HepG2 (cell line): Measurements from ENCODE around the gene FANCM. TPM values are rescaled to one million over a fixed set of nuclear protein-coding genes. Genes with fewer than 3 reads are reported as not detected.

ENCODE experiments used
- ARNT2 ChIP-seq: sonication (generic); formaldehyde crosslinking; IDR thresholded peaks from 2 replicates; pipeline ENCODE4 v1.8.0; 2022; ENCODE audit warnings: mild to moderate bottlenecking, low read depth, missing genetic modification reagents, moderate library complexity
- DNMT1 ChIP-seq: sonication (generic); formaldehyde crosslinking; IDR thresholded peaks from 2 replicates; pipeline ENCODE4 v1.5.1; 2020; ENCODE audit warnings: mild to moderate bottlenecking, missing genetic modification reagents
- FOXO1 ChIP-seq: sonication (generic); formaldehyde crosslinking; IDR thresholded peaks from 2 replicates; pipeline ENCODE4 v1.4.0; 2020; ENCODE audit warnings: missing genetic modification reagents
- HOXA5 ChIP-seq: sonication (generic); formaldehyde crosslinking; IDR thresholded peaks from 2 replicates; pipeline ENCODE4 v1.4.0; 2020; ENCODE audit warnings: missing genetic modification reagents
- IKZF1 ChIP-seq: fragments of 450-650 bp; IDR thresholded peaks from 2 replicates; pipeline ENCODE4 v1.7.1; 2016
- IKZF4 ChIP-seq: sonication (generic); formaldehyde crosslinking; IDR thresholded peaks from 2 replicates; pipeline ENCODE4 v1.5.1; 2020; ENCODE audit warnings: borderline replicate concordance, mild to moderate bottlenecking, low read depth, missing genetic modification reagents; ENCODE audit errors: not compliant biosample characterization
- MED8 ChIP-seq: sonication (generic); formaldehyde crosslinking; IDR thresholded peaks from 2 replicates; pipeline ENCODE4 v1.8.1; 2023; ENCODE audit warnings: mild to moderate bottlenecking, missing genetic modification reagents; ENCODE audit not compliant: insufficient replicate concordance
- POLR2AphosphoS2 ChIP-seq: IDR thresholded peaks from 2 replicates; pipeline ENCODE4 v1.6.1; 2011; ENCODE audit warnings: low read depth, low read length, improper control_type of control experiment
- PRPF4 ChIP-seq: fragments of 200-400 bp; formaldehyde crosslinking; IDR thresholded peaks from 2 replicates; pipeline ENCODE4 v1.6.1; 2016; ENCODE audit warnings: low read length, low read depth; ENCODE audit not compliant: poor library complexity, severe bottlenecking
- PTBP1 ChIP-seq: fragments of 200-400 bp; formaldehyde crosslinking; IDR thresholded peaks from 2 replicates; pipeline ENCODE4 v1.6.1; 2018; ENCODE audit warnings: low read length, low read depth; ENCODE audit not compliant: poor library complexity, severe bottlenecking
- SOX13 ChIP-seq, 3 experiments: fragments of 450-650 bp in 1 of 3; sonication (generic) in 1 of 3; formaldehyde crosslinking in 1 of 3; IDR thresholded peaks in 2 of 3; conservative IDR thresholded peaks in 1 of 3; 2 replicates each; pipeline versions ENCODE4 v1.5.0 to v1.6.1; 2016 to 2020; ENCODE audit warnings: antibody characterized with exemption in 1 of 3, mild to moderate bottlenecking in 1 of 3, missing compliant biosample characterization in 1 of 3, missing genetic modification reagents in 1 of 3, moderate library complexity in 1 of 3
- ZBTB38 ChIP-seq: sonication (generic); formaldehyde crosslinking; IDR thresholded peaks from 2 replicates; pipeline ENCODE4 v1.5.1; 2020; ENCODE audit warnings: mild to moderate bottlenecking, missing genetic modification reagents
- ZNF143 ChIP-seq: sonication (generic); formaldehyde crosslinking; IDR thresholded peaks from 2 replicates; pipeline ENCODE4 v1.4.0; 2020; ENCODE audit warnings: missing genetic modification reagents
- ZNF569 ChIP-seq: sonication (generic); formaldehyde crosslinking; IDR thresholded peaks from 2 replicates; pipeline ENCODE4 v1.5.0; 2020; ENCODE audit warnings: mild to moderate bottlenecking, missing genetic modification reagents, moderate library complexity, borderline replicate concordance
- ZNF616 ChIP-seq: sonication (generic); formaldehyde crosslinking; IDR thresholded peaks from 2 replicates; pipeline ENCODE4 v1.5.0; 2020; ENCODE audit warnings: low read depth, mild to moderate bottlenecking, missing genetic modification reagents
- polyA plus RNA-seq, 8 experiments: library from polyadenylated mRNA; depleted of rRNA in 3 of 8; stranded (reverse) in 7 of 8; unstranded in 1 of 8; fragments of >200 nt; fragmentation: Illumina TruSeq in 4 of 8; extraction: Trizol in 4 of 8; gene quantifications; 2 replicates each; pipeline versions ENCODE4 v1.2.1 to v1.2.3, GENCODE V29; 2011 to 2016; ENCODE audit warnings: low read depth in 4 of 8, missing spikeins in 1 of 8, mixed read lengths in 1 of 8; ENCODE audit not compliant: insufficient read depth in 1 of 8
- total RNA-seq, 5 experiments: library from RNA; depleted of rRNA; stranded (reverse); fragments of >200 nt; fragmentation: Illumina TruSeq; extraction: Trizol; gene quantifications; 2 replicates each; pipeline ENCODE4 v1.2.3, GENCODE V29; 2016; ENCODE audit warnings: low read depth in 1 of 5
- TF ChIP-seq, protein P1 (sequence below): sonication (generic); formaldehyde crosslinking; IDR thresholded peaks from 2 replicates; pipeline ENCODE4 v1.4.0; 2020; ENCODE audit warnings: mild to moderate bottlenecking, missing genetic modification reagents
- TF ChIP-seq, protein P2 (sequence below): sonication (generic); formaldehyde crosslinking; IDR thresholded peaks from 2 replicates; pipeline ENCODE4 v1.8.1; 2023; ENCODE audit warnings: missing genetic modification reagents, mild to moderate bottlenecking, borderline replicate concordance
- TF ChIP-seq, protein P3 (sequence below): sonication (generic); formaldehyde crosslinking; IDR thresholded peaks from 2 replicates; pipeline ENCODE4 v1.4.0; 2020; ENCODE audit warnings: low read depth, mild to moderate bottlenecking, missing genetic modification reagents
- TF ChIP-seq, protein P4 (sequence below): sonication (generic); formaldehyde crosslinking; IDR thresholded peaks from 2 replicates; pipeline ENCODE4 v1.8.0; 2023; ENCODE audit warnings: mild to moderate bottlenecking, missing genetic modification reagents
- TF ChIP-seq, protein P5 (sequence below): IDR thresholded peaks from 2 replicates; pipeline ENCODE4 v1.6.1; 2016; ENCODE audit warnings: low read depth, control low read depth
- TF ChIP-seq, protein P6 (sequence below): sonication (generic); formaldehyde crosslinking; IDR thresholded peaks from 2 replicates; pipeline ENCODE4 v1.4.0; 2020; ENCODE audit warnings: missing genetic modification reagents; ENCODE audit errors: not compliant biosample characterization
- TF ChIP-seq, protein P7 (sequence below): sonication (generic); formaldehyde crosslinking; IDR thresholded peaks from 2 replicates; pipeline ENCODE4 v1.8.0; 2022; ENCODE audit warnings: missing genetic modification reagents, low read depth, mild to moderate bottlenecking, borderline replicate concordance

The FANCM gene
- total and polyA plus RNA-seq, 2 of the 13 experiments (the other 11 are each of a cell fraction or from before 2014, with no cell fraction given), result 2.6 to 10.4 TPM

DNA sequence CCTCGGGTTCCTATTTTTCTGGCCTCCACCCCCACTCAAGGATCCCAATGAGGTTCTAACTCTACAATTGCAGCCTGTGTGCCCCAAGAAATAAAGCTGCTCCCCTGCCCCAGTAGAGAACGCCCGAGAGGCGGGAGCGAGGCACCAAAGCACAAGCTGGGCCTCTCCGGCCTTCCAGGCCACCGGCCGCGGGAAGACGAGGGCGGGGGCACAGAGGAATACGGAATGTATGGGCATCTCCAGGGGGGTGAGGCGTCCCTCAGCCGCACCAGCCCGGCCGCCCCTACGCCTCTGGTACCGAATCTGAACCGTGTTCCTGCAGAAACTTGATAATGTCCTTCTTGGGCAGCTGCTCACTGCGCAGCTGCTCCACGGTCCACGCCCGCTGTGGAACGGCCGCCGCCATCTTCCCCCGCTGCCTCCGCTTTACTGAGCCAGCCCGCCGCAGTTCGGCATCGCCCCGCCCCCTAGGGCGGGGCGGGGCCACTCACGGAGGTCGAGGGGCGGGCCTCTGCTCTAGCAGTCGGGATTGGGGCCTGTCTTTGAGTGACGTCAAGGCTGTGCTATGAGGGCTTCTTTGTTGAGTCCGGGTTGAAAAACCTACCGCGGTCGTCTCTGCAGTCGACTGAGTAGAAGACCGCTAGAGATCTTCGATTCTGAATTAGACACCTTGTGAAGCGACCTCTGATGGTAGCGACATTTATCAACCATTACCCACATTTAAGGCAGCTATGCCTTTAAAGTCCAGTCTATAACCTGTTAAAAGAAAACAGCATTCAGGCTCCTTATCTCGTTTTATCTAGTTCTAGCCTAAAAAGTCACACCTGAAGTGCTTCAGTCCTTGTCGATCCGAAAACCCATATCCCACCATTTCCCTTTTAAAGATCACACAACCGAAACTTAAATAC is 1.4 kb upstream of the FANCM start, which contains the start of gene FKBP3 (continued):
- TF ChIP-seq, protein P1, sequence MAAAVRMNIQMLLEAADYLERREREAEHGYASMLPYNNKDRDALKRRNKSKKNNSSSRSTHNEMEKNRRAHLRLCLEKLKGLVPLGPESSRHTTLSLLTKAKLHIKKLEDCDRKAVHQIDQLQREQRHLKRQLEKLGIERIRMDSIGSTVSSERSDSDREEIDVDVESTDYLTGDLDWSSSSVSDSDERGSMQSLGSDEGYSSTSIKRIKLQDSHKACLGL (CRISPR knock-in tag), result no peak
- no peak for TF ChIP-seq PTBP1
- no peak for TF ChIP-seq SOX13 (IDR thresholded peaks at IDR 0.05)
- TF ChIP-seq SOX13 (CRISPR knock-in tag; conservative IDR thresholded peaks at IDR 0.05 in 1 of 2, IDR thresholded peaks at IDR 0.05 in 1 of 2), result 0 out of 4 replicates have a peak, but pooled peaks of 1 of the 2 experiments have one; percentile 5
- TF ChIP-seq, protein P2, sequence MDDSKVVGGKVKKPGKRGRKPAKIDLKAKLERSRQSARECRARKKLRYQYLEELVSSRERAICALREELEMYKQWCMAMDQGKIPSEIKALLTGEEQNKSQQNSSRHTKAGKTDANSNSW (CRISPR knock-in tag), result no peak
- no peak for TF ChIP-seq IKZF4 (CRISPR knock-in tag)
- no peak; the same call in 1 of the 2 replicates for TF ChIP-seq ARNT2 (CRISPR knock-in tag)
- TF ChIP-seq, protein P3, sequence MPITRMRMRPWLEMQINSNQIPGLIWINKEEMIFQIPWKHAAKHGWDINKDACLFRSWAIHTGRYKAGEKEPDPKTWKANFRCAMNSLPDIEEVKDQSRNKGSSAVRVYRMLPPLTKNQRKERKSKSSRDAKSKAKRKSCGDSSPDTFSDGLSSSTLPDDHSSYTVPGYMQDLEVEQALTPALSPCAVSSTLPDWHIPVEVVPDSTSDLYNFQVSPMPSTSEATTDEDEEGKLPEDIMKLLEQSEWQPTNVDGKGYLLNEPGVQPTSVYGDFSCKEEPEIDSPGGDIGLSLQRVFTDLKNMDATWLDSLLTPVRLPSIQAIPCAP (CRISPR knock-in tag), result no peak
- TF ChIP-seq, protein P4, sequence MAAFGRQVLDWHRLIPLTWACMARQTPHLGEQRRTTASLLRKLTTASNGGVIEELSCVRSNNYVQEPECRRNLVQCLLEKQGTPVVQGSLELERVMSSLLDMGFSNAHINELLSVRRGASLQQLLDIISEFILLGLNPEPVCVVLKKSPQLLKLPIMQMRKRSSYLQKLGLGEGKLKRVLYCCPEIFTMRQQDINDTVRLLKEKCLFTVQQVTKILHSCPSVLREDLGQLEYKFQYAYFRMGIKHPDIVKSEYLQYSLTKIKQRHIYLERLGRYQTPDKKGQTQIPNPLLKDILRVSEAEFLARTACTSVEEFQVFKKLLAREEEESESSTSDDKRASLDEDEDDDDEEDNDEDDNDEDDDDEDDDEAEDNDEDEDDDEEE (CRISPR knock-in tag), result no peak; the same call in 1 of the 2 replicates
- no peak for TF ChIP-seq PRPF4
- no peak for TF ChIP-seq IKZF1
- TF ChIP-seq, protein P5, sequence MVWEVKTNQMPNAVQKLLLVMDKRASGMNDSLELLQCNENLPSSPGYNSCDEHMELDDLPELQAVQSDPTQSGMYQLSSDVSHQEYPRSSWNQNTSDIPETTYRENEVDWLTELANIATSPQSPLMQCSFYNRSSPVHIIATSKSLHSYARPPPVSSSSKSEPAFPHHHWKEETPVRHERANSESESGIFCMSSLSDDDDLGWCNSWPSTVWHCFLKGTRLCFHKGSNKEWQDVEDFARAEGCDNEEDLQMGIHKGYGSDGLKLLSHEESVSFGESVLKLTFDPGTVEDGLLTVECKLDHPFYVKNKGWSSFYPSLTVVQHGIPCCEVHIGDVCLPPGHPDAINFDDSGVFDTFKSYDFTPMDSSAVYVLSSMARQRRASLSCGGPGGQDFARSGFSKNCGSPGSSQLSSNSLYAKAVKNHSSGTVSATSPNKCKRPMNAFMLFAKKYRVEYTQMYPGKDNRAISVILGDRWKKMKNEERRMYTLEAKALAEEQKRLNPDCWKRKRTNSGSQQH, result 0 out of 2 replicates have a peak, but pooled peaks have one; percentile 84
- TF ChIP-seq DNMT1, result no peak
- peak; percentile 32; the same call in 1 of the 2 replicates for TF ChIP-seq ZNF143 (CRISPR knock-in tag)
- no peak for TF ChIP-seq ZNF616
- no peak for TF ChIP-seq FOXO1 (CRISPR knock-in tag)
- TF ChIP-seq ZBTB38 (CRISPR knock-in tag), result peak; percentile 82; the same call in 1 of the 2 replicates
- TF ChIP-seq, protein P6, sequence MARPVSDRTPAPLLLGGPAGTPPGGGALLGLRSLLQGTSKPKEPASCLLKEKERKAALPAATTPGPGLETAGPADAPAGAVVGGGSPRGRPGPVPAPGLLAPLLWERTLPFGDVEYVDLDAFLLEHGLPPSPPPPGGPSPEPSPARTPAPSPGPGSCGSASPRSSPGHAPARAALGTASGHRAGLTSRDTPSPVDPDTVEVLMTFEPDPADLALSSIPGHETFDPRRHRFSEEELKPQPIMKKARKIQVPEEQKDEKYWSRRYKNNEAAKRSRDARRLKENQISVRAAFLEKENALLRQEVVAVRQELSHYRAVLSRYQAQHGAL, result no peak
- TF ChIP-seq HOXA5 (CRISPR knock-in tag), result peak; percentile 47; the same call in 1 of the 2 replicates
- TF ChIP-seq ZNF569 (CRISPR knock-in tag), result no peak
- TF ChIP-seq MED8 (CRISPR knock-in tag), result no peak
- TF ChIP-seq, protein P7, sequence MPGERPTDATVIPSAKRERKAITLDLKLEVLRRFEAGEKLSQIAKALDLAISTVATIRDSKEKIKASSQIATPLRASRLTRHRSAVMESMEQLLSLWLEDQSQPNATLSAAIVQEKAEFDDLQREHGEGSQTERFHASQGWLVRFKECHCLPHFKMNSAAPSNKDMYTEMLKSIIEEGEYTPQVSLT (CRISPR knock-in tag), result no peak
- TF ChIP-seq POLR2AphosphoS2, result 0 out of 2 replicates have a peak, but pooled peaks have one; percentile 61
